ENCODE data around the gene DDX39B.

- TF ChIP-seq, protein P1, sequence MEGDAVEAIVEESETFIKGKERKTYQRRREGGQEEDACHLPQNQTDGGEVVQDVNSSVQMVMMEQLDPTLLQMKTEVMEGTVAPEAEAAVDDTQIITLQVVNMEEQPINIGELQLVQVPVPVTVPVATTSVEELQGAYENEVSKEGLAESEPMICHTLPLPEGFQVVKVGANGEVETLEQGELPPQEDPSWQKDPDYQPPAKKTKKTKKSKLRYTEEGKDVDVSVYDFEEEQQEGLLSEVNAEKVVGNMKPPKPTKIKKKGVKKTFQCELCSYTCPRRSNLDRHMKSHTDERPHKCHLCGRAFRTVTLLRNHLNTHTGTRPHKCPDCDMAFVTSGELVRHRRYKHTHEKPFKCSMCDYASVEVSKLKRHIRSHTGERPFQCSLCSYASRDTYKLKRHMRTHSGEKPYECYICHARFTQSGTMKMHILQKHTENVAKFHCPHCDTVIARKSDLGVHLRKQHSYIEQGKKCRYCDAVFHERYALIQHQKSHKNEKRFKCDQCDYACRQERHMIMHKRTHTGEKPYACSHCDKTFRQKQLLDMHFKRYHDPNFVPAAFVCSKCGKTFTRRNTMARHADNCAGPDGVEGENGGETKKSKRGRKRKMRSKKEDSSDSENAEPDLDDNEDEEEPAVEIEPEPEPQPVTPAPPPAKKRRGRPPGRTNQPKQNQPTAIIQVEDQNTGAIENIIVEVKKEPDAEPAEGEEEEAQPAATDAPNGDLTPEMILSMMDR (IDR thresholded peaks at IDR 0.05) = no peak
- TF ChIP-seq EP300 (IDR thresholded peaks at IDR 0.05) = peak in 2 of 4 donors; percentile 79 to 85
- no peak for TF ChIP-seq POLR2A (IDR thresholded peaks at IDR 0.05)
- TF ChIP-seq POLR2AphosphoS5 (IDR thresholded peaks at IDR 0.05) = peak; percentile 88 to 93
These were observed 18.3 kb upstream of the DDX39B start for GRCh38 chr6:31559958-31560696.
